NCI-H2029 treated with DMSO at 0.1 percent for 48 hours (cell line): Measurements from ENCODE around the gene FXYD7.

Experiments
- DNase-seq: peaks from one replicate; lab custom pipeline; 2025; lab: John Stamatoyannopoulos, UW

Gene FXYD7

DNA sequence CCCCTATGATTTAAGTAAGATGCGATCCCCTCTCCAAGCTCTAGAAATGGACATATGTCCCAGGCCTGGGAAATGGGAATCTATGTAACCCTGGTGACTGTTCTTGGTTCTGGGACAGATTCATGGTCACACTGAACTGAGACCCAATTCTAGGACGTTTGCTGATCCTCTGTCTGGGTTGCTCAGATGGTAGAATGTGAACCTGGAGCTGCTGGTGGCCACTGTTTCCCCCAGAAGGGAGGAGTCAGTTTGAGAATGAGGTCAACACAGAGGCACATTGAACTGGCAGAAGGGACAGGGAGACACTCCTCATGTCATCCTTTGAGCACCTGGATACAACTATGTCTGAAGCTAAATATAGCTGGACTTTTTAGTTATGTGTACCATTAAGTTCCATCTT, 56.4 kb downstream of the FXYD7 start:
- DNase-seq: no peak

DNA sequence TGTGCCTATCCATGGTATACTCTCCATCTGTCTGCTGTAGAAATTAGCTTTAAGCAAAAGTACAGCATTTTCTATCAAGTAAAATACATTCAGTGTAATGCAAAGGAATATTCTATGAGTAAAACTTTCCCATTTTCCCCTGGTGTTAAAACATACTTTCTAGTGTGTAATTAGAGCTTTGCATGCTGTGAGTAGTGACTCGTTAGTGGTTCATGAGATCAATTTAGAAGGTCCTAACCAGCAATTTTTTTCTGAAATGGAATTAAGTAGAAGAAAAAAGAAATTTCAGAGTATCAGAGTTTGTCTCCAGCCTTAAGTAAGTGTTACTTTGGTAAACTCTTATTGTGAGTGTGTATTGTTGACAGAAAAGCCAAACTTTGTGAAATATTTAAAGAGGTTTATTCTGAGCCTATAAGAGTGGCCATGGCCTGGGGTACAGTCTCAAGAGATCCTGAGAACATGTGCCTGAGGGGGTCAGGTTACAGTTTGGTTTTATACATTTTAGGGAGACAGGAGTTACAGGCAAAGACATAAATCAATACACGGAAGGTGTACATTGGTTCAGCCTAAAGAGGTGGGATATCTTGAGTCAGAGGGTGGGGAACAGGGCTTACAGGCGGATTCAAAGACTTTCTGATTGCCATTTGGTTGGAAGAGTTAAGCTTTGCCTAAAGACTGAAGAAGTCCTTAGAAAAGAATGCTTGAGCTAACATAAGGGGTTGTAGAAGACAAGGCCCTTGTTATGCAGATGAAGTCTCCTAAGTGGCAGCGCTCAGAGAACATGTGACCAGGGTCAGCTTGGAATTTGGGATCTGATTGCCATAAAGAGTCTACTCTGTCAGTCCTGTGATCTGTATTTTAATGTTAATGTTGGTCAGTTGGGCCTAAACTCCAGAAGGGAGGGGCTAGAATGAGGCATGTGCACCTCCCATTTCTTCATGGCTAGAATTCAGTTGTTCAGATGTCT, 60.0 kb downstream of the FXYD7 start:
- no peak for DNase-seq
